D721Med (cell line): ENCODE data around the gene TASOR2.

Experiments
- DNase-seq: peaks from one replicate; pipeline ENCODE4 v3.0.0; 2011; ENCODE audit warnings: low spot score; ENCODE audit not compliant: insufficient read length
- FAIRE-seq: peaks from 2 replicates; lab custom pipeline; 2011; peaks lifted over from hg19 to GRCh38; lab: Jason Lieb, UNC
- CTCF ChIP-seq: IDR thresholded peaks from 2 replicates; pipeline ENCODE4 v1.5.1; 2012; ENCODE audit warnings: mild to moderate bottlenecking, control low read depth; ENCODE audit not compliant: insufficient read depth; ENCODE audit errors: missing control alignments

Gene TASOR2

DNA sequence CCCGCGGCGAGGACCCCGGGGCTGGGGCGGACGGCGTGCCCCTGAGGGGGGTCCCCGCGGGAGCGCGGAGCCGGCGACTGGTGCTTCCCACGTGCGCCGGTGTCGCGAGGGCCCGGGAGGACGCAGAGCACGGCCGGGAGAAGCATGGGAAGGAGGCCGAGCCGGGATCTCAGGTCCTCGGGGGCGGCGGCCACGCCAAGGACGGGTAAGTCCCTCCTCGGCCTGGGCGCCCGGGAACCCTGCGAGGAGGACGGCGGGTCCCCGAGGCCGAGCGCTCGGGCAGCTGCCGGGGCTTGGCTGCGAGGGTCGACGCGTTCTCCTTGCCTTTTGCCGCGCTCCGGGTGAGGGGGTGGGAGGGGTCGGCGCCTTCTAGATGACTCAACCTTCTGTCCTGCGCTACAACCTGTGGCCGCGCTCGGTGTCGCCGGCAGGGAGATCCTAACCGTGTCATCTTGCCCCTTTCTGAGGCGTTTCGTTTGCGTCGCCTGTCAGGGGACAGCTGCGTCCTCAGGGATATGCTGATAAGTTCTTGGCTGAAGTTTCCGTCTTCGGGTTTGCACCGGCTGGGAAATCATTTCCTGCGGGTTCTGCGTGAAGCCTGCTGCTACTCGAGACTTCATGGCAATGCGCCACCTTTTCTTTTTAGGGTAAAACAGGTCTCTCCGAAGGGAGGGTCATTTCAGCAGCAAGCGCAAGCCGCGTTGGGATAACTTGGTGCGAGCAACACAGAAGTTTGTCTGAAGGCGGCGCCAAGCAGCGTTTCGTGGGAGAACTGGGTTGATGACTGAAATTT is 529 bp downstream of the TASOR2 start:
- no peak for FAIRE-seq
- DNase-seq = no peak
- TF ChIP-seq CTCF = peak; percentile 58

DNA sequence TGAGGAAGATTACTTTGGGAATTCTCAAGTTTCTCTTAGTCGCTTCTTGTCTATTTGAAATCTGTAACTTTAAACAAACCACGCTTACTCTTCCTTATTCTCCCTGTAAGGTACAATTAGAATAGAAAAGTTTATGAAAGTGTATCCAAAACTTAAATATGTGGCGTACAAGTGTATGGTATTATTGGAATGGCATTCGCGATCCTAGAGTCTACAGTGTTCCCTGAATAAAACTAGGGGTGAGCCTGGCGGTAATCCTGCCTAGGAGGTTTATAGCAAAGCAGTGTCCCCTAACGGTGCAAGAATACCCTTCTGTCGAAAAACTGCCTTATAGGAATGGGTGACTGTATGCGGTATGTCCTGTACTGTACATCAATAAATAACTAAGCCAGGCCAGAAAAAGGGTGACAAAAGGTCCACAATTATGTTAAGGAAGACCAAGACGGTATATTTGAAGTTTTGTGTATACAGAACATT is 1.2 kb downstream of the TASOR2 start:
- FAIRE-seq = no peak
- DNase-seq = no peak
- peak; percentile 15 for TF ChIP-seq CTCF

DNA sequence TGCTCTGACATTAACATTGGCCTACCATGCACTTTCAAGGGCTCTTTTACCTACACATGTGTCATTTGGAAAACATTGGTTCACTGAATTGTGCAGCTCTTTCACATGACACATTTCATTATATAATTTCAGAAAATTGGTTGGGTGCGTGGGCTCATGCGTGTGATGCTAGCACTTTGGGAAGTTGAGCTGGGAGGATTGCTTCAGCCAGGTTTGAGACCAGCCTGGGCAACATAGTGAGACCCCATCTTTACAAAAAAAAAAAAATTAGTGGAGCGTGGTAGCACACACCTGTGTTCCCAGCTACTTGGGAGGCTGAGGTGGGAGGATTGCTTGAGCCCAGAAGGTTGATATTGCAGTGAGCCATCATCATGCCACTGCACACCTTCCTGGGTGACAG is 3.9 kb downstream of the TASOR2 start:
- DNase-seq = no peak
- FAIRE-seq = no peak
- no peak for TF ChIP-seq CTCF

GRCh38 chr10:5691786-5692185 is 7.1 kb downstream of the TASOR2 start:
- FAIRE-seq = no peak
- no peak for DNase-seq
- TF ChIP-seq CTCF = no peak

- no peak for TF ChIP-seq CTCF
- FAIRE-seq (no peak), DNase-seq (no peak)
Measured at GRCh38 chr10:5692461-5693358, 8.1 kb downstream of the TASOR2 start.

DNA sequence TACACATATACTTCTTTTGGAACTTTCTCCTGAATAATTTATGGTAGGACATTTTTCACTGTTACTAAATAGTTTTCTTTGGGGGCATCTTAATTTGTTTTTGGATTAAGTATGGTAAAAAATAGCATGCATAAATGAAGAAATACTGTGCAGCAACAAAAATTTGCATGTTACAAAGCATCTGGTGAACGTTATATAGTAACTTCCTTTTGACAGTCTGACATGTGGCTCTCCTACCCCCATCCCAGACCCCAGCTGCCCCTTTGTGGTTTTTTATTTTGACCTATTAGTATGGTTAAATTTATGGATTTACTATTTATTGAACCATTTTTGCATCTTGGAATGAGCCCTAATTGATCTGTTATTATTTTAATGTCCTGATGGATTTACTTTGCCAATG is 9.9 kb downstream of the TASOR2 start:
- DNase-seq (no peak), FAIRE-seq (no peak)
- no peak for TF ChIP-seq CTCF

DNA sequence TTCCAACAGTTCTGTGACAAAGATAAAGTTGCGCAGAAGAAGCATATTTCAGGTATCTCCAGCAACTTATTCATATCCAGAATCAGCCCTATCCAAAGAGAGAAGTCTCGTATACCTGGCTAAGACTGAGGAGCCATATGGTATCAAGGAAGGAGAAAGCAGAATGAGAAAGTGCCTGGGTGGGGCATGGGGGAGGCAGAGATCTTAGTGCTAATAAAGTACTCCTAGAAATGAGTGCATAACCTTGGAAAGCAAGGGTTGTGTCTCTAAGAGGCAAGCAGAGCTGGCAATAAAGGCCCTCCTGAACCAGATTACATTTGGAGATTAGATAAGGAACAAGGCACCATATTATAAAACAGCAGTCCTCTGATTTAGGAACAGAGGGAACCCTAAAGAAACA is 12.7 kb downstream of the TASOR2 start:
- DNase-seq (no peak), FAIRE-seq (no peak)
- TF ChIP-seq CTCF = no peak
